Gastroesophageal sphincter (tissue), 3 donors: ENCODE measurements around the gene CAMKMT.

ENCODE experiments used
- CTCF ChIP-seq, 4 experiments: fragments of 200-600 bp in 2 of 4; fragments of 450-650 bp in 2 of 4; sonication (generic) in 1 of 4; IDR thresholded peaks; one replicate each; pipeline ENCODE4 v1.5.1; 2017 to 2019; ENCODE audit warnings: antibody characterized with exemption in 4 of 4, mild to moderate bottlenecking in 2 of 4, moderate library complexity in 2 of 4
- POLR2A ChIP-seq, 2 donors: fragments of 450-650 bp; IDR thresholded peaks; one replicate each; pipeline ENCODE4 v1.6.1; 2017; ENCODE audit warnings: antibody characterized with exemption in 2 of 2, mild to moderate bottlenecking in 2 of 2, moderate library complexity in 1 of 2
- POLR2AphosphoS5 ChIP-seq: sonication (generic); formaldehyde crosslinking; IDR thresholded peaks from one replicate; pipeline ENCODE4 v1.6.1; 2017; ENCODE audit warnings: antibody characterized with exemption

- TF ChIP-seq POLR2AphosphoS5: no peak
- TF ChIP-seq CTCF (IDR thresholded peaks at IDR 0.05): no peak
- TF ChIP-seq POLR2A (IDR thresholded peaks at IDR 0.05): no peak
Observed at GRCh38 chr2:44325897-44326296, 35.9 kb upstream of the CAMKMT start.
